HL-60/S4 (cell line): Measurements from ENCODE around the gene KLK2.

Experiments used
- in situ Hi-C: fragments of 300-500 bp; cut with MboI; formaldehyde crosslinking; loops from 2 replicates; pipeline ENCODE4 v1.14.3; 2022; ENCODE audit warnings: low sequenced_read_pairs

KLK2 gene

GRCh38 chr19:50873056-50873455 lies at the start of gene KLK2:
Gene KLK2 (plus strand): TSS chr19:50873439. CDS start chr19:50873474, 35 bp downstream.
- in situ Hi-C loops: no loop called here

- in situ Hi-C loops: no loop called here
Observed at GRCh38 chr19:50826492-50827240, 46.6 kb upstream of the KLK2 start.

GRCh38 chr19:50827476-50827875 lies 45.8 kb upstream of the KLK2 start:
- in situ Hi-C loops: no loop called here

- in situ Hi-C loops: no loop called here
Observed at GRCh38 chr19:50829801-50830200, 43.4 kb upstream of the KLK2 start.

- in situ Hi-C loops: no loop called here
Observed at GRCh38 chr19:50830266-50831025, 42.8 kb upstream of the KLK2 start.

GRCh38 chr19:50831026-50831396 lies 42.2 kb upstream of the KLK2 start:
- in situ Hi-C loops: no loop called here

- in situ Hi-C loops: no loop called here
Observed at GRCh38 chr19:50832666-50833065, 40.6 kb upstream of the KLK2 start.

GRCh38 chr19:50833117-50833801 lies 40.0 kb upstream of the KLK2 start, which contains the start of gene KLK15:
Gene KLK15 (minus strand): TSS chr19:50833574. CDS start chr19:50831492, 2,082 bp downstream.
- in situ Hi-C loops: no loop called here

- in situ Hi-C loops: no loop called here
Observed at GRCh38 chr19:50833802-50834167, 39.5 kb upstream of the KLK2 start.

GRCh38 chr19:50835103-50835784 lies 38.0 kb upstream of the KLK2 start:
- in situ Hi-C loops: no loop called here

GRCh38 chr19:50835785-50836542 lies 37.3 kb upstream of the KLK2 start:
- in situ Hi-C loops: no loop called here

GRCh38 chr19:50836543-50837195 lies 36.6 kb upstream of the KLK2 start:
- in situ Hi-C loops: no loop called here

- in situ Hi-C loops: no loop called here
Observed at GRCh38 chr19:50837300-50837699, 35.9 kb upstream of the KLK2 start.

- in situ Hi-C loops: no loop called here
Observed at GRCh38 chr19:50838239-50838638, 35.0 kb upstream of the KLK2 start.

- in situ Hi-C loops: no loop called here
Observed at GRCh38 chr19:50839712-50840655, 33.3 kb upstream of the KLK2 start.

GRCh38 chr19:50842130-50842529 lies 31.1 kb upstream of the KLK2 start:
- in situ Hi-C loops: no loop called here

- in situ Hi-C loops: no loop called here
Observed at GRCh38 chr19:50843205-50843604, 30.0 kb upstream of the KLK2 start.

- in situ Hi-C loops: no loop called here
Observed at GRCh38 chr19:50843701-50844221, 29.5 kb upstream of the KLK2 start.
